Measurements from ENCODE around the gene ZNF235.
"Not testable (repeated sequence)": the region's sequence is repeated elsewhere in the genome, so short reads cannot be mapped to it uniquely, and the experiment has no call there.

ZNF235 gene

DNA sequence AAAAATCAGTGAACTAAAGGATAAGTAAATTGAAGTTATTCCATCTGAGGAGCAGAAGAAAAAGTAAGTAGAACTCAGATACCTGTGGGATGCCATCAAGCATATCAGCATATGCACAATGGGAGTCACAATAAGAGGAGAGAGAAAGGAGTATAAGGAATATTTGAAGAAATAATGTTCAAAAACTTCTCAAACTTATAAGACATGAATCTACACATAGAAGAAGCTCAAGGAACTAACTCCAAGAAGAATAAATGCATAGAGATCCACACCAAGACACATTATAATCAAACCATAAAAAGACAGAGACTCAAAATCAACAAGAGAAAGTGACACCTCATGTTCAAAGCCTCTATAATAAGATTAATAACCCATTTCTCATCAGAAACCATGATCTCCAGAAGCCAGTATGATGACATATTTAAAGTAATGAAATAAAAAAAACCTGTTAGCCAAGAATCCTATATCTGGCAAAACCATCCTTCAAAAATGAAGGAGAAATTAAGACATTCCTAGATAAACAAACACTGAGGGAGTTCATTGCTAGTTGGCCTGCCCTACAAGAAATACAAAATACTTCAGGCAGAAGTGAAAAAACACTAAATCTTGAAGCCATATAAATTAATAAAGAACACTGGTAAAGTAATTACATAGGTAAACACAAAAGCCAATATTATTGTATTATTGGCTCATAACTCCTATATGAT lies 49.0 kb downstream of the ZNF235 start:
- DNase-seq, result no peak

DNA sequence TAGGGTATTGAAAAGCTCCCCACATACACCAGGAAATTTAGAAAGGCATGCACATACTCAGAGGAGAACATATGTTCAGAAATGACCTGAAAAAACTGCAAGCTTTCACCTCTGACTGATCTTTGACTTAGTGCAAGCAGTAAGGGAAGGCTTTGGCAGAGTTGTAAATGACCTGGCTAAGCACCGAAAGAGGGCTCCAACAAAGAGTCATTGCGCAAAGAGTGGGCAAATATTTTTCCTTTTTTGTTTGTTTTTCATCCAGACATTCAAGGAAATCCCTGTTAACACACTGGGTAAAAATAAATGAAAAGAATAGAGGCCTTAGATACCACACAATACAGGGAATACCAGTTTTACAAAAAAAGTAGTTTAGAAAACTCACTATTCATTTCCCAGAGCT lies 50.3 kb downstream of the ZNF235 start:
- DNase-seq, result no peak

DNA sequence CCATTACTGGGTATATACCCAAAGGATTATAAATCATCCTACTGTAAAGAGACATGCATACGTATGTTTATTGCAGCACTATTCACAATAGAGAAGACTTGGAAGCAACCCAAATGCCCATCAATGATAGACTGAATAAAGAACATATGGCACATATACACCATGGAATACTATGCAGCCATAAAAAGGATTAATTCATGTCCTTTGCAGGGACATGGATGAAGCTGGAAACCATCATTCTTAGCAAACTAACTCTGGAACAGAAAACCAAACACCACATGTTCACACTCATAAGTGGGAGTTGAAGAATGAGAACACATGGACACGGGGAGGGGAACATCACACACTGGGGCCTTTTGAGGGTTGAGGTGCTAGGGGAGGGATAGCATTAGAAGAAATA lies 51.4 kb downstream of the ZNF235 start:
- DNase-seq, result not testable (repeated sequence)

GRCh38 chr19:44252332-44252731 lies 52.5 kb downstream of the ZNF235 start:
- DNase-seq, result not testable (repeated sequence)

GRCh38 chr19:44236384-44236783 lies 68.4 kb downstream of the ZNF235 start:
- DNase-seq, result no peak
